Liver (tissue), 9 donors: ENCODE results near the gene NYAP2. TPM values are rescaled to one million over a fixed set of nuclear protein-coding genes. Genes with fewer than 3 reads are reported as not detected.
A peak's percentile ranks its signal among the peaks of the same experiment; 100 is the strongest.

ENCODE experiments used
- DNase-seq: peaks from one replicate; pipeline ENCODE4 v3.0.0-alpha.2; 2017; ENCODE audit warnings: low spot score
- H3K27ac ChIP-seq, 2 donors: one replicate each; pipeline ENCODE4 v1.7.0; 2013; ENCODE audit warnings: inconsistent platforms in 2 of 2, low read length in 2 of 2, control low read depth in 1 of 2, low read depth in 1 of 2, mild to moderate bottlenecking in 1 of 2
- H3K27me3 ChIP-seq, 4 donors: one replicate each; pipeline versions ENCODE4 v1.6.1 to v1.7.0; 2013; ENCODE audit warnings: low read length in 3 of 4, inconsistent platforms in 1 of 4, mild to moderate bottlenecking in 1 of 4, moderate library complexity in 1 of 4; ENCODE audit not compliant: control insufficient read depth in 4 of 4, insufficient read depth in 4 of 4
- H3K36me3 ChIP-seq, 4 donors: one replicate each; pipeline versions ENCODE4 v1.6.1 to v1.7.0; 2013; ENCODE audit warnings: low read length in 3 of 4, mild to moderate bottlenecking in 3 of 4, low read depth in 1 of 4, moderate library complexity in 1 of 4; ENCODE audit not compliant: control insufficient read depth in 4 of 4, insufficient read depth in 3 of 4
- H3K4me1 ChIP-seq, 4 donors: one replicate each; pipeline versions ENCODE4 v1.6.1 to v1.7.0; 2013; ENCODE audit warnings: low read length in 3 of 4, mild to moderate bottlenecking in 3 of 4, moderate library complexity in 1 of 4; ENCODE audit not compliant: control insufficient read depth in 4 of 4, insufficient read depth in 4 of 4
- H3K4me3 ChIP-seq, 3 donors: one replicate each; pipeline versions ENCODE4 v1.6.1 to v1.7.0; 2013; ENCODE audit warnings: low read length in 3 of 3, control low read depth in 1 of 3, low read depth in 1 of 3, mild to moderate bottlenecking in 1 of 3
- H3K9ac ChIP-seq, 2 donors: one replicate each; pipeline ENCODE4 v1.7.0; 2013; ENCODE audit warnings: low read length in 2 of 2, mild to moderate bottlenecking in 2 of 2, moderate library complexity in 2 of 2, control low read depth in 1 of 2, low read depth in 1 of 2
- H3K9me3 ChIP-seq, 4 donors: one replicate each; pipeline versions ENCODE4 v1.6.1 to v1.7.0; 2013; ENCODE audit warnings: low read length in 3 of 4; ENCODE audit not compliant: control insufficient read depth in 4 of 4
- EGR1 ChIP-seq, 2 donors: IDR thresholded peaks; 2 replicates each; pipeline ENCODE4 v1.6.1; 2016 to 2018; ENCODE audit warnings: antibody characterized with exemption in 2 of 2, low read depth in 2 of 2
- FOXA1 ChIP-seq: IDR thresholded peaks from 2 replicates; pipeline ENCODE4 v1.6.1; 2016; ENCODE audit warnings: antibody characterized with exemption
- GABPA ChIP-seq, 2 donors: IDR thresholded peaks in 1 of 2; conservative IDR thresholded peaks in 1 of 2; 2 replicates each; pipeline ENCODE4 v1.6.1; 2016; ENCODE audit warnings: antibody characterized with exemption in 2 of 2, mild to moderate bottlenecking in 1 of 2, moderate library complexity in 1 of 2
- HNF4A ChIP-seq, 2 donors: conservative IDR thresholded peaks; 2 replicates each; pipeline ENCODE4 v1.6.1; 2016; ENCODE audit warnings: antibody characterized with exemption in 2 of 2, mild to moderate bottlenecking in 2 of 2
- HNF4G ChIP-seq: IDR thresholded peaks from 2 replicates; pipeline ENCODE4 v1.6.1; 2016; ENCODE audit warnings: antibody characterized with exemption
- RAD21 ChIP-seq, 2 donors: IDR thresholded peaks; 2 replicates each; pipeline ENCODE4 v1.6.1; 2016; ENCODE audit warnings: antibody characterized with exemption in 2 of 2, mild to moderate bottlenecking in 2 of 2
- RXRA ChIP-seq, 2 donors: IDR thresholded peaks; 2 replicates each; pipeline ENCODE4 v1.6.1; 2017 to 2018; ENCODE audit warnings: antibody characterized with exemption in 2 of 2, mild to moderate bottlenecking in 1 of 2
- SP1 ChIP-seq: IDR thresholded peaks from 2 replicates; pipeline ENCODE4 v1.6.1; 2018; ENCODE audit warnings: antibody characterized with exemption, mild to moderate bottlenecking
- TAF1 ChIP-seq: conservative IDR thresholded peaks from 2 replicates; pipeline ENCODE4 v1.6.1; 2016; ENCODE audit warnings: antibody characterized with exemption, mild to moderate bottlenecking
- YY1 ChIP-seq: IDR thresholded peaks from 2 replicates; pipeline ENCODE4 v1.6.1; 2016; ENCODE audit warnings: antibody characterized with exemption, mild to moderate bottlenecking
- WGBS: extraction: QIAGEN DNeasy Blood & Tissue Kit; methylation state at CpG from one replicate; pipeline ENCODE4 v1.1.7; 2013; 5-methylcytosine and 5-hydroxymethylcytosine counted together
- polyA plus RNA-seq, 2 donors: library from polyadenylated mRNA; stranded (reverse) in 1 of 2; unstranded in 1 of 2; fragments of 200-250 nt in 1 of 2; fragments of >200 nt in 1 of 2; fragmentation: Nextera tagmentation in 1 of 2; extraction: Ambion mirVana in 1 of 2; gene quantifications; one replicate each; pipeline versions ENCODE4 v1.2.1 to v1.2.3, GENCODE V29; 2013 to 2015
- total RNA-seq, 2 donors: library from RNA; depleted of rRNA; stranded (reverse); fragments of >200 nt; gene quantifications; one replicate each; pipeline ENCODE4 v1.2.3, GENCODE V29; 2014
- TF ChIP-seq, protein P1 (sequence below): IDR thresholded peaks from 2 replicates; pipeline ENCODE4 v1.6.1; 2016; ENCODE audit warnings: antibody characterized with exemption
- TF ChIP-seq, protein P2 (sequence below): IDR thresholded peaks from 2 replicates; pipeline ENCODE4 v1.6.1; 2016; ENCODE audit warnings: antibody characterized with exemption
- TF ChIP-seq, protein P3 (sequence below): fragments of 150-350 bp; IDR thresholded peaks from 2 replicates; pipeline ENCODE4 v1.5.1; 2017; ENCODE audit warnings: improper control_type of control experiment, low read depth, low read length; ENCODE audit not compliant: missing input control
- donor health status: healthy.
- donor health status: healthy.
- donor health status: healthy.
- donor health status: healthy.
- donor health status: healthy.

Gene NYAP2
- total and polyA plus RNA-seq, 4 donors = not detected

DNA sequence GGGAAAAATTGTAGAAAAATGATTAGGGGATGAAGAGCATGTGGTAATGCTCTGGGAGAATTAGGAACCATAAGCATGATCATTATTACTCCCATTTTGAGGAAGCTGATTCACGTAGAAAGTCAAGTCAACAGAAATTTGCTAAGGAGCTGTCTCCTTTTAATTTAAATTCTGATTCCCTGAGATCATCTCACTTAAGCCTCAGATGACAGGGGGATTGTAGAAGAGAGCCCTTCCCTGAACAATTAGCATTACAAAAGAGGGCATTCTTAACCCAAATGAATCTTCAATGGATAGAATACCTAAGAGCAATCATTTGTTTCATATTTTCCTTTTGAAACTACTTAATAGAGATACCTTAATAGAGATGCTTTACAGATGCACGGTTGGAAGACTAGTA lies 267.9 kb downstream of the NYAP2 start:
- peaks cover 0 to 3% (median 0%) of the 10 kb centered on the region in 4 donors for H3K27me3 ChIP-seq
- no peak for TF ChIP-seq TAF1
- no peak for TF ChIP-seq FOXA1
- no peak for TF ChIP-seq RXRA (IDR thresholded peaks at IDR 0.05)
- TF ChIP-seq, protein P1, sequence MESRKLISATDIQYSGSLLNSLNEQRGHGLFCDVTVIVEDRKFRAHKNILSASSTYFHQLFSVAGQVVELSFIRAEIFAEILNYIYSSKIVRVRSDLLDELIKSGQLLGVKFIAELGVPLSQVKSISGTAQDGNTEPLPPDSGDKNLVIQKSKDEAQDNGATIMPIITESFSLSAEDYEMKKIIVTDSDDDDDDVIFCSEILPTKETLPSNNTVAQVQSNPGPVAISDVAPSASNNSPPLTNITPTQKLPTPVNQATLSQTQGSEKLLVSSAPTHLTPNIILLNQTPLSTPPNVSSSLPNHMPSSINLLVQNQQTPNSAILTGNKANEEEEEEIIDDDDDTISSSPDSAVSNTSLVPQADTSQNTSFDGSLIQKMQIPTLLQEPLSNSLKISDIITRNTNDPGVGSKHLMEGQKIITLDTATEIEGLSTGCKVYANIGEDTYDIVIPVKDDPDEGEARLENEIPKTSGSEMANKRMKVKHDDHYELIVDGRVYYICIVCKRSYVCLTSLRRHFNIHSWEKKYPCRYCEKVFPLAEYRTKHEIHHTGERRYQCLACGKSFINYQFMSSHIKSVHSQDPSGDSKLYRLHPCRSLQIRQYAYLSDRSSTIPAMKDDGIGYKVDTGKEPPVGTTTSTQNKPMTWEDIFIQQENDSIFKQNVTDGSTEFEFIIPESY = no peak
- TF ChIP-seq YY1 = no peak
- TF ChIP-seq, protein P2, sequence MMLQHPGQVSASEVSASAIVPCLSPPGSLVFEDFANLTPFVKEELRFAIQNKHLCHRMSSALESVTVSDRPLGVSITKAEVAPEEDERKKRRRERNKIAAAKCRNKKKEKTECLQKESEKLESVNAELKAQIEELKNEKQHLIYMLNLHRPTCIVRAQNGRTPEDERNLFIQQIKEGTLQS = no peak
- no peak for TF ChIP-seq RAD21 (IDR thresholded peaks at IDR 0.05)
- TF ChIP-seq SP1 = no peak
- TF ChIP-seq EGR1 (IDR thresholded peaks at IDR 0.05; ENCODE audit: low read depth in 2 of 2) = no peak

DNA sequence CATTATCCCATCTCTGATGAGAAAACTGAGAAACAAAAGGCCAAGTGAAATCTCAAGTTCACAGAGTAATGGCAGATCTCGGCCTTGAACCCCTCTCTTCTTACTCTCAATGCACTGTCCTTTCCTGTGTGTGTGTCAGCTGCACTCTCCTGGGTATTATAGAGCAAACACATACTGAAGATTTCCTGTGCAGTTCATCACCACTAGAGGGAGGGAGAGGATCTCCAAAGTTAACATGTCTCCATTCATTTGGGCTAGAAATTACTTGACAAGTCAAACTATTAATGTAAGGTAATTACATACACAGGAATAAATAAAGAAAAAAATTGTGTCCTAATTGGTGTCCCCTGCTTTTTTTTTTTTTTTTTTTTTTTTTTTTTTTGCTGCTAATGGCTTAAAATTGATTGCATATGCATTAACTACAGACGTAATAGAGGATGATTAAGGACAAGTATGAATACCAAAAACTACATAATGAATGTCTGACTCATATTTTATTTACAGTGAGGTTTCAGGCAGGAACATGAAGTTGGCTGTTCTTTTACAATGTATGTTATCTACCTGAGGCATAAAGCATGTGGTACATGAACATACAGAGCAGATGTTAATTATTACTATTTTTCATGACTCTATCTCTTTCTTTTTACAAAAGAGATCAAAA lies 269.2 kb downstream of the NYAP2 start:
- Histone ChIP-seq H3K27me3 (peaks cover 0 to 3% (median 0%) of the 10 kb centered on the region in 4 donors), H3K27ac (no peak overlapping the region), H3K4me3 (no peak overlapping the region), H3K36me3 (no peaks in the 10 kb centered on the region), H3K4me1 (no peaks in the 10 kb centered on the region), H3K9ac (no peak overlapping the region), H3K9me3 (no peaks in the 10 kb centered on the region)
- TF ChIP-seq GABPA (IDR thresholded peaks at IDR 0.05 in 1 of 2, conservative IDR thresholded peaks at IDR 0.05 in 1 of 2) = no peak
- TF ChIP-seq HNF4A (conservative IDR thresholded peaks at IDR 0.05) = no peak
- TF ChIP-seq HNF4G = no peak
- TF ChIP-seq, protein P3, sequence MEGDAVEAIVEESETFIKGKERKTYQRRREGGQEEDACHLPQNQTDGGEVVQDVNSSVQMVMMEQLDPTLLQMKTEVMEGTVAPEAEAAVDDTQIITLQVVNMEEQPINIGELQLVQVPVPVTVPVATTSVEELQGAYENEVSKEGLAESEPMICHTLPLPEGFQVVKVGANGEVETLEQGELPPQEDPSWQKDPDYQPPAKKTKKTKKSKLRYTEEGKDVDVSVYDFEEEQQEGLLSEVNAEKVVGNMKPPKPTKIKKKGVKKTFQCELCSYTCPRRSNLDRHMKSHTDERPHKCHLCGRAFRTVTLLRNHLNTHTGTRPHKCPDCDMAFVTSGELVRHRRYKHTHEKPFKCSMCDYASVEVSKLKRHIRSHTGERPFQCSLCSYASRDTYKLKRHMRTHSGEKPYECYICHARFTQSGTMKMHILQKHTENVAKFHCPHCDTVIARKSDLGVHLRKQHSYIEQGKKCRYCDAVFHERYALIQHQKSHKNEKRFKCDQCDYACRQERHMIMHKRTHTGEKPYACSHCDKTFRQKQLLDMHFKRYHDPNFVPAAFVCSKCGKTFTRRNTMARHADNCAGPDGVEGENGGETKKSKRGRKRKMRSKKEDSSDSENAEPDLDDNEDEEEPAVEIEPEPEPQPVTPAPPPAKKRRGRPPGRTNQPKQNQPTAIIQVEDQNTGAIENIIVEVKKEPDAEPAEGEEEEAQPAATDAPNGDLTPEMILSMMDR = peak; percentile 76
- peak; percentile 81 to 90 for TF ChIP-seq RAD21 (IDR thresholded peaks at IDR 0.05)
- WGBS = 44% methylated on average over 2 of the region's 2 CpGs
- no peak for DNase-seq

More for the DNA sequence above, 267.9 kb downstream of the NYAP2 start:
- WGBS = 76% methylated on average over 2 of the region's 2 CpGs
- no peak overlapping the region for H3K4me3 ChIP-seq
- no peak overlapping the region for H3K9ac ChIP-seq
- H3K9me3 ChIP-seq = no peaks in the 10 kb centered on the region
- no peak overlapping the region for H3K27ac ChIP-seq
- no peaks in the 10 kb centered on the region for H3K4me1 ChIP-seq
- DNase-seq = no peak
- H3K36me3 ChIP-seq = no peaks in the 10 kb centered on the region
